ENCODE measurements around the gene HIPK1.
"Not testable (repeated sequence)": the region's sequence is repeated elsewhere in the genome, so short reads cannot be mapped to it uniquely, and the experiment has no call there.

The HIPK1 gene

GRCh38 chr1:114010433-114011184, 81.5 kb downstream of the HIPK1 start:
- Histone ChIP-seq H3K36me3 (ENCODE audit: control insufficient read depth, insufficient read depth, low read length) (no peaks in the 10 kb centered on the region), H3K9ac (ENCODE audit: low read length) (no peak overlapping the region), H3K4me3 (ENCODE audit: low read length) (no peak overlapping the region), H3K9me3 (ENCODE audit: control insufficient read depth, low read length) (no peaks in the 10 kb centered on the region), H3K4me1 (ENCODE audit: control insufficient read depth, insufficient read depth, low read length) (no peaks in the 10 kb centered on the region), H3K27me3 (ENCODE audit: control insufficient read depth, insufficient read depth, low read length) (no peaks in the 10 kb centered on the region)

GRCh38 chr1:114011796-114012195, 82.7 kb downstream of the HIPK1 start:
- H3K4me3 ChIP-seq (ENCODE audit: low read length) = no peak overlapping the region
- no peaks in the 10 kb centered on the region for H3K27me3 ChIP-seq (ENCODE audit: control insufficient read depth, insufficient read depth, low read length)
- H3K36me3 ChIP-seq (ENCODE audit: control insufficient read depth, insufficient read depth, low read length) = no peaks in the 10 kb centered on the region
- H3K9me3 ChIP-seq (ENCODE audit: control insufficient read depth, low read length) = no peaks in the 10 kb centered on the region
- no peak overlapping the region for H3K9ac ChIP-seq (ENCODE audit: low read length)
- H3K4me1 ChIP-seq (ENCODE audit: control insufficient read depth, insufficient read depth, low read length) = no peaks in the 10 kb centered on the region

- Histone ChIP-seq H3K4me1 (ENCODE audit: control insufficient read depth, insufficient read depth, low read length) (no peaks in the 10 kb centered on the region), H3K4me3 (ENCODE audit: low read length) (no peak overlapping the region), H3K9me3 (ENCODE audit: control insufficient read depth, low read length) (no peaks in the 10 kb centered on the region), H3K36me3 (ENCODE audit: control insufficient read depth, insufficient read depth, low read length) (no peaks in the 10 kb centered on the region), H3K27me3 (ENCODE audit: control insufficient read depth, insufficient read depth, low read length) (no peaks in the 10 kb centered on the region), H3K9ac (ENCODE audit: low read length) (no peak overlapping the region)
Observed at GRCh38 chr1:114015075-114015474, 86.0 kb downstream of the HIPK1 start.

- H3K4me1 ChIP-seq (ENCODE audit: control insufficient read depth, insufficient read depth, low read length); H3K9me3 ChIP-seq (ENCODE audit: control insufficient read depth, low read length); H3K27me3 ChIP-seq (ENCODE audit: control insufficient read depth, insufficient read depth, low read length); H3K36me3 ChIP-seq (ENCODE audit: control insufficient read depth, insufficient read depth, low read length); H3K9ac ChIP-seq (ENCODE audit: low read length); H3K4me3 ChIP-seq (ENCODE audit: low read length): not testable (repeated sequence)
Observed at GRCh38 chr1:114019724-114020123, 90.6 kb downstream of the HIPK1 start.

- H3K36me3 ChIP-seq (ENCODE audit: control insufficient read depth, insufficient read depth, low read length) = no peaks in the 10 kb centered on the region
- H3K9me3 ChIP-seq (ENCODE audit: control insufficient read depth, low read length) = no peaks in the 10 kb centered on the region
- H3K27me3 ChIP-seq (ENCODE audit: control insufficient read depth, insufficient read depth, low read length) = no peaks in the 10 kb centered on the region
- no peak overlapping the region for H3K9ac ChIP-seq (ENCODE audit: low read length)
- H3K4me3 ChIP-seq (ENCODE audit: low read length) = no peak overlapping the region
- H3K4me1 ChIP-seq (ENCODE audit: control insufficient read depth, insufficient read depth, low read length) = no peaks in the 10 kb centered on the region
Observed at GRCh38 chr1:114021665-114022099, 92.6 kb downstream of the HIPK1 start.

- Histone ChIP-seq H3K4me1 (ENCODE audit: control insufficient read depth, insufficient read depth, low read length) (no peaks in the 10 kb centered on the region), H3K27me3 (ENCODE audit: control insufficient read depth, insufficient read depth, low read length) (no peaks in the 10 kb centered on the region), H3K9ac (ENCODE audit: low read length) (no peak overlapping the region), H3K36me3 (ENCODE audit: control insufficient read depth, insufficient read depth, low read length) (no peaks in the 10 kb centered on the region), H3K4me3 (ENCODE audit: low read length) (no peak overlapping the region), H3K9me3 (ENCODE audit: control insufficient read depth, low read length) (no peaks in the 10 kb centered on the region)
Observed at GRCh38 chr1:114022877-114023276, 93.8 kb downstream of the HIPK1 start.

- no peak overlapping the region for H3K9ac ChIP-seq (ENCODE audit: low read length)
- H3K4me1 ChIP-seq (ENCODE audit: control insufficient read depth, insufficient read depth, low read length) = no peaks in the 10 kb centered on the region
- H3K4me3 ChIP-seq (ENCODE audit: low read length) = no peak overlapping the region
- H3K36me3 ChIP-seq (ENCODE audit: control insufficient read depth, insufficient read depth, low read length) = no peaks in the 10 kb centered on the region
- H3K9me3 ChIP-seq (ENCODE audit: control insufficient read depth, low read length) = no peaks in the 10 kb centered on the region
- H3K27me3 ChIP-seq (ENCODE audit: control insufficient read depth, insufficient read depth, low read length) = no peaks in the 10 kb centered on the region
Observed at GRCh38 chr1:114023377-114023776, 94.3 kb downstream of the HIPK1 start.

GRCh38 chr1:114024049-114024448, 94.9 kb downstream of the HIPK1 start:
- H3K36me3 ChIP-seq (ENCODE audit: control insufficient read depth, insufficient read depth, low read length) = no peaks in the 10 kb centered on the region
- no peaks in the 10 kb centered on the region for H3K27me3 ChIP-seq (ENCODE audit: control insufficient read depth, insufficient read depth, low read length)
- no peak overlapping the region for H3K4me3 ChIP-seq (ENCODE audit: low read length)
- H3K9me3 ChIP-seq (ENCODE audit: control insufficient read depth, low read length) = no peaks in the 10 kb centered on the region
- no peak overlapping the region for H3K9ac ChIP-seq (ENCODE audit: low read length)
- H3K4me1 ChIP-seq (ENCODE audit: control insufficient read depth, insufficient read depth, low read length) = no peaks in the 10 kb centered on the region

- no peaks in the 10 kb centered on the region for H3K36me3 ChIP-seq (ENCODE audit: control insufficient read depth, insufficient read depth, low read length)
- no peaks in the 10 kb centered on the region for H3K27me3 ChIP-seq (ENCODE audit: control insufficient read depth, insufficient read depth, low read length)
- no peaks in the 10 kb centered on the region for H3K9me3 ChIP-seq (ENCODE audit: control insufficient read depth, low read length)
- H3K4me1 ChIP-seq (ENCODE audit: control insufficient read depth, insufficient read depth, low read length) = no peaks in the 10 kb centered on the region
- no peak overlapping the region for H3K9ac ChIP-seq (ENCODE audit: low read length)
- no peak overlapping the region for H3K4me3 ChIP-seq (ENCODE audit: low read length)
Observed at GRCh38 chr1:114025609-114026401, 96.7 kb downstream of the HIPK1 start.

- Histone ChIP-seq H3K9me3 (ENCODE audit: control insufficient read depth, low read length) (no peaks in the 10 kb centered on the region), H3K4me3 (ENCODE audit: low read length) (no peak overlapping the region), H3K9ac (ENCODE audit: low read length) (no peak overlapping the region), H3K36me3 (ENCODE audit: control insufficient read depth, insufficient read depth, low read length) (no peaks in the 10 kb centered on the region), H3K27me3 (ENCODE audit: control insufficient read depth, insufficient read depth, low read length) (no peaks in the 10 kb centered on the region), H3K4me1 (ENCODE audit: control insufficient read depth, insufficient read depth, low read length) (no peaks in the 10 kb centered on the region)
Observed at GRCh38 chr1:114026797-114027196, 97.7 kb downstream of the HIPK1 start.
